B cell (primary cell): ENCODE results near the gene PRM1. TPM values are rescaled to one million over a fixed set of nuclear protein-coding genes. Genes with fewer than 3 reads are reported as not detected.

ENCODE experiments used
- ATAC-seq: fragments of 200-7000 bp; cut with Tn5 transposase; one replicate; pipeline ENCODE4 v1.10.0; 2021; ENCODE audit warnings: low read depth, mild to moderate bottlenecking, moderate number of reproducible peaks, moderate library complexity
- CTCF ChIA-PET: fragments of 350-600 bp; sonication (Branson Sonifier 250); formaldehyde crosslinking; loops from one replicate; lab custom pipeline; 2021; ENCODE audit warnings: antibody characterized with exemption, inconsistent platforms; lab: Charles Lee
- POLR2A ChIA-PET: fragments of 350-600 bp; sonication (Branson Sonifier 250); formaldehyde crosslinking; loops from one replicate; lab custom pipeline; 2021; ENCODE audit warnings: antibody characterized with exemption; lab: Charles Lee
- DNase-seq: peaks from one replicate; pipeline ENCODE4 v3.0.0; 2013
- H2AFZ ChIP-seq: 2 replicates; pipeline ENCODE4 v1.6.1; 2012; ENCODE audit warnings: mild to moderate bottlenecking, low read depth, low read length; ENCODE audit not compliant: insufficient read depth, poor library complexity, severe bottlenecking
- H3K27ac ChIP-seq, 2 donors: 1 replicate in 1 of 2; 2 replicates in 1 of 2; pipeline ENCODE4 v1.5.1; 2012 to 2013; ENCODE audit warnings: low read length in 2 of 2, mild to moderate bottlenecking in 2 of 2, moderate library complexity in 1 of 2
- H3K27me3 ChIP-seq, 4 experiments: fragments of 200-600 bp in 1 of 4; sonication (generic) in 1 of 4; replicated peaks in 1 of 4; 1 replicate in 2 of 4; 2 replicates in 2 of 4; pipeline versions ENCODE4 v1.6.1 to v1.7.0; 2013 to 2016; ENCODE audit warnings: low read length in 3 of 4, mild to moderate bottlenecking in 2 of 4, mixed read lengths in 1 of 4, moderate library complexity in 1 of 4; ENCODE audit not compliant: insufficient read depth in 4 of 4, control insufficient read depth in 3 of 4; ENCODE audit errors: control extremely low read depth in 1 of 4
- H3K36me3 ChIP-seq, 2 experiments: replicated peaks in 1 of 2; 1 replicate in 1 of 2; 2 replicates in 1 of 2; pipeline versions ENCODE4 v1.6.1 to v1.7.1; 2013; ENCODE audit warnings: low read length in 1 of 2; ENCODE audit not compliant: insufficient read depth in 2 of 2, control insufficient read depth in 1 of 2; ENCODE audit errors: control extremely low read depth in 1 of 2, extremely low read depth in 1 of 2
- H3K4me1 ChIP-seq, 2 donors: fragments of 200-600 bp in 1 of 2; sonication (generic) in 1 of 2; 1 replicate in 1 of 2; 2 replicates in 1 of 2; pipeline versions ENCODE4 v1.5.1 to v1.6.1; 2013 to 2017; ENCODE audit warnings: low read length in 2 of 2; ENCODE audit not compliant: control insufficient read depth in 2 of 2, insufficient read depth in 2 of 2
- H3K4me2 ChIP-seq: replicated peaks from 2 replicates; pipeline ENCODE3; 2012; ENCODE audit warnings: mild to moderate bottlenecking, low read depth, low read length; ENCODE audit not compliant: poor library complexity, severe bottlenecking
- H3K4me3 ChIP-seq, 5 experiments: fragments of 200-600 bp in 1 of 5; sonication (generic) in 1 of 5; 1 replicate in 3 of 5; 2 replicates in 2 of 5; pipeline versions ENCODE4 v1.5.1 to v1.7.0; 2011 to 2016; ENCODE audit warnings: low read length in 4 of 5, mild to moderate bottlenecking in 4 of 5, low read depth in 2 of 5, control low read depth in 1 of 5, moderate library complexity in 1 of 5; ENCODE audit not compliant: insufficient read depth in 1 of 5; ENCODE audit errors: control extremely low read depth in 1 of 5, extremely low read depth in 1 of 5
- H3K79me2 ChIP-seq: fragments of 200-600 bp; sonication (generic); one replicate; pipeline ENCODE4 v1.6.0; 2016; ENCODE audit warnings: low read length; ENCODE audit not compliant: control insufficient read depth, insufficient read depth
- H3K9ac ChIP-seq: fragments of 200-600 bp; sonication (generic); 2 replicates; pipeline ENCODE4 v1.6.1; 2017; ENCODE audit warnings: mild to moderate bottlenecking, low read length, moderate library complexity
- H3K9me3 ChIP-seq, 3 donors: one replicate each; pipeline versions ENCODE4 v1.6.1 to v1.7.1; 2013; ENCODE audit warnings: low read length in 2 of 3; ENCODE audit not compliant: control insufficient read depth in 2 of 3, insufficient read depth in 1 of 3; ENCODE audit errors: control extremely low read depth in 1 of 3
- H4K20me1 ChIP-seq: 2 replicates; pipeline ENCODE4 v1.6.0; 2012; ENCODE audit warnings: mild to moderate bottlenecking, low read length; ENCODE audit not compliant: insufficient read depth, control insufficient read depth, poor library complexity, severe bottlenecking
- H3K27ac Mint-ChIP-seq: one replicate; pipeline ENCODE4 v1.8.0; 2021; ENCODE audit warnings: mixed read lengths
- H3K27me3 Mint-ChIP-seq: one replicate; pipeline ENCODE4 v1.8.0; 2021; ENCODE audit warnings: mixed read lengths
- H3K4me1 Mint-ChIP-seq: one replicate; pipeline ENCODE4 v1.8.0; 2021; ENCODE audit warnings: mixed read lengths
- H3K4me3 Mint-ChIP-seq: one replicate; pipeline ENCODE4 v1.8.0; 2021; ENCODE audit warnings: mixed read lengths
- H3K9me3 Mint-ChIP-seq: one replicate; pipeline ENCODE4 v1.8.0; 2022; ENCODE audit warnings: mixed read lengths; ENCODE audit not compliant: insufficient read depth
- CTCF ChIP-seq: fragments of 200-600 bp; IDR thresholded peaks from one replicate; pipeline ENCODE4 v1.8.0; 2022; ENCODE audit warnings: antibody characterized with exemption, mild to moderate bottlenecking
- EZH2 ChIP-seq: IDR thresholded peaks from 2 replicates; pipeline ENCODE4 v1.6.1; 2012; ENCODE audit warnings: borderline replicate concordance, low read depth, mild to moderate bottlenecking, moderate library complexity, low read length; ENCODE audit not compliant: insufficient read depth, poor library complexity, severe bottlenecking
- WGBS: methylation state at CpG from one replicate; pipeline ENCODE4 v1.1.5; 2013; ENCODE audit warnings: missing lambda C conversion rate; ENCODE audit not compliant: insufficient coverage; 5-methylcytosine and 5-hydroxymethylcytosine counted together
- intact Hi-C: fragments of 100-400 bp; cut with micrococcal nuclease; formaldehyde crosslinking; loops from one replicate; pipeline ENCODE4 v1.10.0; 2022
- polyA plus RNA-seq: library from polyadenylated mRNA; depleted of rRNA; stranded (reverse); fragments of >200 nt; gene quantifications from 2 replicates; pipeline ENCODE4 v1.2.3, GENCODE V29; 2012
- total RNA-seq, 2 donors: library from RNA; stranded (reverse); fragments of 120-200 nt in 1 of 2; gene quantifications; 1 replicate in 1 of 2; 2 replicates in 1 of 2; pipeline versions ENCODE4 v1.2.3 to v1.2.4, GENCODE V29; 2013 to 2022

Gene PRM1
- total and polyA plus RNA-seq, 2 donors (not counting 1 experiment from before 2014, with no cell fraction given): not detected

GRCh38 chr16:11277607-11278337 is 3.4 kb downstream of the PRM1 start:
- ATAC-seq: no peak
- H2AFZ ChIP-seq: no peak overlapping the region
- no peak overlapping the region for H3K27ac ChIP-seq
- POLR2A ChIA-PET: interaction anchor here (0.9 kb wide), 1 partner anchor 20 kb away, joined by 4 read pairs; no protein-coding TSS in a partner anchor
- Mint-ChIP-seq H3K9me3 (no peaks in the 10 kb centered on the region), H3K4me3 (no peak overlapping the region), H3K27me3 (no peaks in the 10 kb centered on the region), H3K27ac (no peak overlapping the region), H3K4me1 (peaks cover 16% of the 10 kb centered on the region)
- no peak overlapping the region for H3K4me2 ChIP-seq
- H3K79me2 ChIP-seq: no peaks in the 10 kb centered on the region
- no peak overlapping the region for H3K9ac ChIP-seq
- H3K36me3 ChIP-seq: no peaks in the 10 kb centered on the region
- no peak for DNase-seq
- intact Hi-C loops: loop anchor here (2.0 kb wide), 1 partner anchor 19 kb away; no protein-coding TSS in a partner anchor
- no peaks in the 10 kb centered on the region for H4K20me1 ChIP-seq
- CTCF ChIA-PET: interaction anchor here (1.2 kb wide), 1 partner anchor 20 kb away, joined by 3 read pairs; no protein-coding TSS in a partner anchor
- H3K27me3 ChIP-seq: no peaks in the 10 kb centered on the region
- peaks cover 0 to 3% (median 0%) of the 10 kb centered on the region in 3 donors for H3K9me3 ChIP-seq
- WGBS: 90% methylated on average over 12 of the region's 12 CpGs
- peaks cover 13 to 15% of the 10 kb centered on the region in 2 donors for H3K4me1 ChIP-seq
- no peak overlapping the region for H3K4me3 ChIP-seq
- TF ChIP-seq CTCF: no peak
- no peak for TF ChIP-seq EZH2
